Urinary bladder (tissue), 4 donors: ENCODE results near the gene NAT14. TPM values are rescaled to one million over a fixed set of nuclear protein-coding genes. Genes with fewer than 3 reads are reported as not detected.

Source experiments
- DNase-seq: peaks from one replicate; pipeline ENCODE4 v3.0.0-alpha.2; 2015; ENCODE audit errors: extremely low spot score
- H3K27ac ChIP-seq: one replicate; pipeline ENCODE4 v1.5.1; 2013; ENCODE audit warnings: low read depth, mild to moderate bottlenecking, moderate library complexity
- H3K36me3 ChIP-seq: one replicate; pipeline ENCODE4 v1.6.1; 2013; ENCODE audit warnings: mild to moderate bottlenecking, moderate library complexity; ENCODE audit not compliant: insufficient read depth
- H3K4me1 ChIP-seq: one replicate; pipeline ENCODE4 v1.6.1; 2013; ENCODE audit warnings: mild to moderate bottlenecking, moderate library complexity; ENCODE audit not compliant: insufficient read depth
- H3K4me3 ChIP-seq: one replicate; pipeline ENCODE4 v1.5.1; 2013; ENCODE audit warnings: low read depth, low read length
- WGBS: extraction: QIAGEN DNeasy Blood & Tissue Kit; methylation state at CpG from one replicate; pipeline ENCODE4 v1.1.7; 2013; 5-methylcytosine and 5-hydroxymethylcytosine counted together
- polyA plus RNA-seq: library from polyadenylated mRNA; stranded (reverse); fragments of 200-250 nt; gene quantifications from one replicate; pipeline ENCODE4 v1.2.3, GENCODE V29; 2013
- total RNA-seq: library from RNA; depleted of rRNA; stranded (reverse); fragments of >200 nt; gene quantifications from one replicate; pipeline ENCODE4 v1.2.3, GENCODE V29; 2014
- donor health status: healthy with polysubstance abuse.
- donor health status: healthy.

The NAT14 gene
- total and polyA plus RNA-seq, 2 donors, result 7.1 to 27.0 TPM

GRCh38 chr19:55471266-55471665, 13.7 kb upstream of the NAT14 start:
- Histone ChIP-seq H3K27ac (no peak overlapping the region), H3K4me1 (no peaks in the 10 kb centered on the region), H3K36me3 (no peaks in the 10 kb centered on the region), H3K4me3 (no peak overlapping the region)
- DNase-seq, result no peak
- WGBS, result 82% methylated on average over 13 of the region's 13 CpGs

GRCh38 chr19:55472463-55472862, 12.5 kb upstream of the NAT14 start:
- 77% methylated on average over 8 of the region's 8 CpGs for WGBS

GRCh38 chr19:55473225-55474012, 11.6 kb upstream of the NAT14 start:
- Histone ChIP-seq H3K4me1 (no peaks in the 10 kb centered on the region), H3K36me3 (no peaks in the 10 kb centered on the region), H3K4me3 (no peak overlapping the region), H3K27ac (no peak overlapping the region)
- DNase-seq, result no peak
- 48% methylated on average over 16 of the region's 16 CpGs for WGBS

More at GRCh38 chr19:55472463-55472862, 12.5 kb upstream of the NAT14 start:
- DNase-seq, result no peak
- Histone ChIP-seq H3K4me3 (no peak overlapping the region), H3K27ac (no peak overlapping the region), H3K4me1 (no peaks in the 10 kb centered on the region), H3K36me3 (no peaks in the 10 kb centered on the region)

- Histone ChIP-seq H3K27ac (no peak overlapping the region), H3K4me3 (no peak overlapping the region), H3K4me1 (no peaks in the 10 kb centered on the region), H3K36me3 (no peaks in the 10 kb centered on the region)
- no peak for DNase-seq
- 84% methylated on average over 19 of the region's 19 CpGs for WGBS
These were observed 10.4 kb upstream of the NAT14 start for GRCh38 chr19:55474269-55475265.

GRCh38 chr19:55476100-55476775, 8.8 kb upstream of the NAT14 start, which contains the start of gene ZNF628:
Gene ZNF628, plus strand, starts transcription at chr19:55476617. Its CDS starts 3,294 bp downstream, at chr19:55479911.
- under 1% methylated on average over 61 of the region's 61 CpGs for WGBS
- DNase-seq, result peak; percentile 96
- Histone ChIP-seq H3K4me3 (peak within 1 kb of the TSS; percentile 57), H3K36me3 (no peaks in the 10 kb centered on the region), H3K27ac (peak within 1 kb of the TSS; percentile 98), H3K4me1 (no peaks in the 10 kb centered on the region)

- Histone ChIP-seq H3K4me1 (no peaks in the 10 kb centered on the region), H3K36me3 (no peaks in the 10 kb centered on the region), H3K27ac (no peak overlapping the region), H3K4me3 (no peak overlapping the region)
- 85% methylated on average over 13 of the region's 13 CpGs for WGBS
- DNase-seq, result no peak
These were observed 7.1 kb upstream of the NAT14 start for GRCh38 chr19:55477905-55478304.

- 86% methylated on average over 12 of the region's 12 CpGs for WGBS
- no peaks in the 10 kb centered on the region for H3K36me3 ChIP-seq
- DNase-seq, result no peak
- H3K27ac ChIP-seq, result no peak overlapping the region
- no peaks in the 10 kb centered on the region for H3K4me1 ChIP-seq
- no peak overlapping the region for H3K4me3 ChIP-seq
These were observed 6.6 kb upstream of the NAT14 start for GRCh38 chr19:55478364-55478763.

GRCh38 chr19:55479045-55479444, 5.9 kb upstream of the NAT14 start:
- no peak for DNase-seq
- Histone ChIP-seq H3K36me3 (no peaks in the 10 kb centered on the region), H3K4me1 (no peaks in the 10 kb centered on the region), H3K4me3 (no peak overlapping the region), H3K27ac (no peak overlapping the region)
- WGBS, result 87% methylated on average over 17 of the region's 17 CpGs

GRCh38 chr19:55479451-55480230, 5.3 kb upstream of the NAT14 start:
- WGBS, result 81% methylated on average over 15 of the region's 15 CpGs
- no peak overlapping the region for H3K27ac ChIP-seq

GRCh38 chr19:55481148-55481793, 3.7 kb upstream of the NAT14 start:
- 93% methylated on average over 52 of the region's 52 CpGs for WGBS
- Histone ChIP-seq H3K4me1 (no peaks in the 10 kb centered on the region), H3K36me3 (no peaks in the 10 kb centered on the region), H3K4me3 (no peak overlapping the region), H3K27ac (no peak overlapping the region)
- no peak for DNase-seq

More at GRCh38 chr19:55479451-55480230, 5.3 kb upstream of the NAT14 start:
- Histone ChIP-seq H3K36me3 (no peaks in the 10 kb centered on the region), H3K4me1 (no peaks in the 10 kb centered on the region), H3K4me3 (no peak overlapping the region)
- DNase-seq, result no peak

- WGBS, result 71% methylated on average over 40 of the region's 40 CpGs
- H3K4me1 ChIP-seq, result no peaks in the 10 kb centered on the region
- no peaks in the 10 kb centered on the region for H3K36me3 ChIP-seq
- no peak overlapping the region for H3K27ac ChIP-seq
- no peak for DNase-seq
- H3K4me3 ChIP-seq, result no peak overlapping the region
These were observed 3.2 kb upstream of the NAT14 start for GRCh38 chr19:55481794-55482155.

GRCh38 chr19:55482156-55482961, 2.6 kb upstream of the NAT14 start:
- Histone ChIP-seq H3K36me3 (no peaks in the 10 kb centered on the region), H3K4me3 (no peak overlapping the region), H3K4me1 (no peaks in the 10 kb centered on the region), H3K27ac (no peak overlapping the region)
- no peak for DNase-seq
- WGBS, result 89% methylated on average over 83 of the region's 83 CpGs
